ENCODE results near the gene CEP170. TPM values are rescaled to one million over a fixed set of nuclear protein-coding genes. Genes with fewer than 3 reads are reported as not detected.

CEP170 gene
- polyA plus RNA-seq, 1 donor from 2014 or later, result 403 TPM

- TF ChIP-seq SMC3 (conservative IDR thresholded peaks at IDR 0.05; ENCODE audit: poor library complexity) (no peak), CTCF (IDR thresholded peaks at IDR 0.05; ENCODE audit: poor library complexity, severe bottlenecking) (no peak)
- peaks cover 3% of the 10 kb centered on the region for H3K36me3 ChIP-seq (ENCODE audit: insufficient read depth, low read length)
Observed at GRCh38 chr1:243293941-243294722, 39.1 kb upstream of the CEP170 start.

GRCh38 chr1:243292117-243292516, 37.0 kb upstream of the CEP170 start:
- H3K9me3 ChIP-seq (ENCODE audit: low read length), result no peaks in the 10 kb centered on the region
- no peaks in the 10 kb centered on the region for H3K27me3 ChIP-seq (ENCODE audit: insufficient read depth, low read depth, low read length)
- no peaks in the 10 kb centered on the region for H3K9me2 ChIP-seq (ENCODE audit: insufficient read depth, low read length)
- H3K4me3 ChIP-seq (ENCODE audit: low read length), result no peak overlapping the region
- peaks cover 3% of the 10 kb centered on the region for H3K36me3 ChIP-seq (ENCODE audit: insufficient read depth, low read length)
- no peak overlapping the region for H2AFZ ChIP-seq (ENCODE audit: low read depth, low read length)
- H3K79me2 ChIP-seq (replicated peaks; ENCODE audit: insufficient read depth, low read length), result no peaks in the 10 kb centered on the region
- no peak overlapping the region for H3K4me2 ChIP-seq (ENCODE audit: low read length)
- H4K20me1 ChIP-seq (ENCODE audit: insufficient read depth), result no peaks in the 10 kb centered on the region
- no peak for TF ChIP-seq REST (IDR thresholded peaks at IDR 0.05; ENCODE audit: borderline replicate concordance)
- TF ChIP-seq POLR2AphosphoS5 (IDR thresholded peaks at IDR 0.05), result no peak
- TF ChIP-seq SMC3 (conservative IDR thresholded peaks at IDR 0.05; ENCODE audit: poor library complexity), result no peak
- TF ChIP-seq TAF1 (IDR thresholded peaks at IDR 0.05; ENCODE audit: low read depth), result no peak
- TF ChIP-seq CTCF (IDR thresholded peaks at IDR 0.05; ENCODE audit: poor library complexity, severe bottlenecking), result no peak
- no peak for TF ChIP-seq EZH2 (IDR thresholded peaks at IDR 0.05; ENCODE audit: borderline replicate concordance, insufficient read depth, low read length, poor library complexity, severe bottlenecking)
- TF ChIP-seq EP300 (conservative IDR thresholded peaks at IDR 0.05; ENCODE audit: poor library complexity, severe bottlenecking), result no peak
- TF ChIP-seq MXI1 (conservative IDR thresholded peaks at IDR 0.05; ENCODE audit: poor library complexity, severe bottlenecking), result no peak
- no peak overlapping the region for H3K9ac ChIP-seq (ENCODE audit: low read length)
- no peak overlapping the region for H3K27ac ChIP-seq (ENCODE audit: low read length)
- H3F3A ChIP-seq (ENCODE audit: insufficient read depth, low read length, poor library complexity, severe bottlenecking), result no peaks in the 10 kb centered on the region

More at GRCh38 chr1:243293941-243294722, 39.1 kb upstream of the CEP170 start:
- H3K79me2 ChIP-seq (replicated peaks; ENCODE audit: insufficient read depth, low read length), result no peaks in the 10 kb centered on the region
- no peak overlapping the region for H3K27ac ChIP-seq (ENCODE audit: low read length)
- no peak overlapping the region for H3K4me2 ChIP-seq (ENCODE audit: low read length)
- H3K9me2 ChIP-seq (ENCODE audit: insufficient read depth, low read length), result no peaks in the 10 kb centered on the region
- no peaks in the 10 kb centered on the region for H3K9me3 ChIP-seq (ENCODE audit: low read length)
- H2AFZ ChIP-seq (ENCODE audit: low read depth, low read length), result no peak overlapping the region
- H3K4me3 ChIP-seq (ENCODE audit: low read length), result no peak overlapping the region
- H3F3A ChIP-seq (ENCODE audit: insufficient read depth, low read length, poor library complexity, severe bottlenecking), result no peaks in the 10 kb centered on the region
- H3K27me3 ChIP-seq (ENCODE audit: insufficient read depth, low read depth, low read length), result no peaks in the 10 kb centered on the region
- no peak overlapping the region for H3K9ac ChIP-seq (ENCODE audit: low read length)
- no peaks in the 10 kb centered on the region for H4K20me1 ChIP-seq (ENCODE audit: insufficient read depth)
